Testis (tissue), 3 donors: ENCODE measurements around the gene BACH1. TPM values are rescaled to one million over a fixed set of nuclear protein-coding genes. Genes with fewer than 3 reads are reported as not detected.

Source experiments
- DNase-seq: peaks from one replicate; pipeline ENCODE4 v3.0.0-alpha.2; 2019
- H3K27ac ChIP-seq, 2 donors: fragments of 200-600 bp; sonication (generic); one replicate each; pipeline ENCODE4 v1.5.1; 2019
- H3K27me3 ChIP-seq: fragments of 200-600 bp; sonication (generic); one replicate; pipeline ENCODE4 v1.5.1; 2019
- H3K36me3 ChIP-seq: fragments of 200-600 bp; sonication (generic); one replicate; pipeline ENCODE4 v1.5.1; 2017; ENCODE audit warnings: low read depth; ENCODE audit errors: missing control alignments
- H3K4me1 ChIP-seq: fragments of 200-600 bp; sonication (generic); one replicate; pipeline ENCODE4 v1.5.1; 2019
- H3K4me3 ChIP-seq, 2 donors: fragments of 200-600 bp; sonication (generic); one replicate each; pipeline ENCODE4 v1.5.1; 2017 to 2019
- H3K9me3 ChIP-seq: fragments of 200-600 bp; sonication (generic); one replicate; pipeline ENCODE4 v1.5.1; 2017
- CTCF ChIP-seq, 3 experiments: fragments of 450-650 bp in 2 of 3; fragments of 200-600 bp in 1 of 3; sonication (generic) in 1 of 3; IDR thresholded peaks; one replicate each; pipeline ENCODE4 v1.5.1; 2016 to 2019; ENCODE audit warnings: antibody characterized with exemption in 3 of 3, mild to moderate bottlenecking in 2 of 3, moderate library complexity in 1 of 3
- POLR2A ChIP-seq: fragments of 450-650 bp; IDR thresholded peaks from one replicate; pipeline ENCODE4 v1.6.1; 2017; ENCODE audit warnings: antibody characterized with exemption, mild to moderate bottlenecking, moderate library complexity
- WGBS, 2 donors: methylation state at CpG; one replicate each; pipeline ENCODE4 v1.1.5; 2018; 5-methylcytosine and 5-hydroxymethylcytosine counted together
- intact Hi-C: fragments of 100-400 bp; cut with DNase I; formaldehyde crosslinking; loops from one replicate; pipeline ENCODE4 v1.15.1; 2023; ENCODE audit warnings: low total_unique reads
- polyA plus RNA-seq: library from polyadenylated mRNA; stranded (reverse); fragments of 350-450 nt; fragmentation: Illumina TruSeq; extraction: RNeasy Lipid Tissue Mini Kit (QIAGEN cat#74804); gene quantifications from one replicate; pipeline ENCODE4 v1.2.3, GENCODE V29; 2014; ENCODE audit warnings: low read depth, low replicate concordance; ENCODE audit not compliant: insufficient read depth
- total RNA-seq, 2 donors: library from RNA; depleted of rRNA; stranded (reverse); fragments of >200 nt; gene quantifications; one replicate each; pipeline ENCODE4 v1.2.3, GENCODE V29; 2016

BACH1 gene
- total and polyA plus RNA-seq, 3 donors from 2014 or later = 41.9 to 57.7 (median 43.9) TPM

- WGBS, 2 donors = 89 to 97% methylated on average over 4 of the region's 4 CpGs
- no peaks in the 10 kb centered on the region for H3K9me3 ChIP-seq
- H3K27me3 ChIP-seq = no peaks in the 10 kb centered on the region
- no peaks in the 10 kb centered on the region for H3K36me3 ChIP-seq
- DNase-seq = no peak
- H3K27ac ChIP-seq = no peak overlapping the region
- intact Hi-C loops = no loop called here
- no peak overlapping the region for H3K4me3 ChIP-seq
- no peak for TF ChIP-seq CTCF (IDR thresholded peaks at IDR 0.05)
- TF ChIP-seq POLR2A = no peak
- H3K4me1 ChIP-seq = no peaks in the 10 kb centered on the region
These were observed 83.4 kb downstream of the BACH1 start for GRCh38 chr21:29382030-29382654.

GRCh38 chr21:29384683-29385359 lies 86.1 kb downstream of the BACH1 start:
- 56 to 78% methylated on average over 2 of the region's 2 CpGs for WGBS, 2 donors

GRCh38 chr21:29385934-29386520 lies 87.3 kb downstream of the BACH1 start:
- no peaks in the 10 kb centered on the region for H3K36me3 ChIP-seq
- TF ChIP-seq POLR2A (no peak), CTCF (IDR thresholded peaks at IDR 0.05) (no peak)
- H3K4me3 ChIP-seq = no peak overlapping the region
- no peaks in the 10 kb centered on the region for H3K27me3 ChIP-seq
- no peaks in the 10 kb centered on the region for H3K4me1 ChIP-seq
- intact Hi-C loops = no loop called here
- no peak for DNase-seq
- no peaks in the 10 kb centered on the region for H3K9me3 ChIP-seq
- whole genome bisulfite sequencing, 2 donors = 70 to 83% methylated on average over 6 of the region's 6 CpGs
- H3K27ac ChIP-seq = no peak overlapping the region

More at GRCh38 chr21:29384683-29385359, 86.1 kb downstream of the BACH1 start:
- Histone ChIP-seq H3K9me3 (no peaks in the 10 kb centered on the region), H3K4me3 (no peak overlapping the region), H3K27me3 (no peaks in the 10 kb centered on the region), H3K36me3 (no peaks in the 10 kb centered on the region), H3K4me1 (no peaks in the 10 kb centered on the region), H3K27ac (no peak overlapping the region)
- intact Hi-C loops = no loop called here
- no peak for DNase-seq
- TF ChIP-seq POLR2A = no peak
- TF ChIP-seq CTCF (IDR thresholded peaks at IDR 0.05) = no peak

GRCh38 chr21:29386803-29387202 lies 88.1 kb downstream of the BACH1 start:
- Histone ChIP-seq H3K4me1 (no peaks in the 10 kb centered on the region), H3K4me3 (no peak overlapping the region), H3K9me3 (no peaks in the 10 kb centered on the region), H3K27me3 (no peaks in the 10 kb centered on the region), H3K27ac (no peak overlapping the region), H3K36me3 (no peaks in the 10 kb centered on the region)
- WGBS, 2 donors = 91 to 95% methylated on average over 4 of the region's 4 CpGs
- intact Hi-C loops = no loop called here
- DNase-seq = no peak
- TF ChIP-seq POLR2A (no peak), CTCF (IDR thresholded peaks at IDR 0.05) (no peak)
